HG03354 (cell line): ENCODE data around the gene ABCE1.

Experiments used
- ATAC-seq: cut with Tn5 transposase; IDR thresholded peaks from one replicate; pipeline ENCODE4 v1.9.1; 2021; ENCODE audit warnings: mild to moderate bottlenecking; ENCODE audit not compliant: unreplicated experiment, poor library complexity, severe bottlenecking

ABCE1 gene

GRCh38 chr4:145097821-145098674, at the start of gene ABCE1, which contains the start of gene ANAPC10:
Gene ABCE1, plus strand, starts transcription at chr4:145098311. Its CDS starts 6,102 bp downstream, at chr4:145104413.
Gene ANAPC10, minus strand, starts transcription at chr4:145098196. Its CDS starts 2,097 bp downstream, at chr4:145096099.
- ATAC-seq: peak; percentile 82

GRCh38 chr4:145048817-145049216, 49.3 kb upstream of the ABCE1 start:
- no peak for ATAC-seq

- no peak for ATAC-seq
Observed at GRCh38 chr4:145049241-145049640, 48.9 kb upstream of the ABCE1 start.

- no peak for ATAC-seq
Observed at GRCh38 chr4:145055533-145056257, 42.4 kb upstream of the ABCE1 start.

GRCh38 chr4:145056325-145057130, 41.6 kb upstream of the ABCE1 start:
- no peak for ATAC-seq

GRCh38 chr4:145058256-145058655, 39.9 kb upstream of the ABCE1 start:
- ATAC-seq: no peak

- peak; percentile 75 for ATAC-seq
Observed at GRCh38 chr4:145061318-145061920, 36.7 kb upstream of the ABCE1 start.

- ATAC-seq: no peak
Observed at GRCh38 chr4:145066063-145066501, 32.0 kb upstream of the ABCE1 start.

- ATAC-seq: no peak
Observed at GRCh38 chr4:145069361-145069760, 28.8 kb upstream of the ABCE1 start.

- no peak for ATAC-seq
Observed at GRCh38 chr4:145071560-145071959, 26.6 kb upstream of the ABCE1 start.

- ATAC-seq: no peak
Observed at GRCh38 chr4:145075742-145076468, 22.2 kb upstream of the ABCE1 start.

- no peak for ATAC-seq
Observed at GRCh38 chr4:145076469-145076855, 21.6 kb upstream of the ABCE1 start.

- ATAC-seq: no peak
Observed at GRCh38 chr4:145081756-145082155, 16.4 kb upstream of the ABCE1 start.

GRCh38 chr4:145083891-145084605, 14.1 kb upstream of the ABCE1 start:
- no peak for ATAC-seq

GRCh38 chr4:145090380-145090779, 7.7 kb upstream of the ABCE1 start:
- ATAC-seq: no peak

GRCh38 chr4:145093638-145094037, 4.5 kb upstream of the ABCE1 start:
- no peak for ATAC-seq

GRCh38 chr4:145097331-145097820, 735 bp upstream of the ABCE1 start:
- peak; percentile 15 for ATAC-seq

- peak; percentile 25 for ATAC-seq
Observed at GRCh38 chr4:145098675-145099037, 545 bp downstream of the ABCE1 start.
